BE2C (cell line): ENCODE results near the gene NUAK1.

Experiments used
- DNase-seq: peaks from one replicate; pipeline ENCODE4 v3.0.0-alpha.2; 2020
- H3K27me3 ChIP-seq: fragments of 250-450 bp; sonication (Bioruptor Pico); 2 replicates; pipeline ENCODE4 v1.5.1; 2020; ENCODE audit warnings: mild to moderate bottlenecking
- H3K36me3 ChIP-seq: fragments of 250-450 bp; sonication (Bioruptor Pico); 2 replicates; pipeline ENCODE4 v1.5.1; 2020; ENCODE audit warnings: mild to moderate bottlenecking
- H3K4me1 ChIP-seq: fragments of 250-450 bp; sonication (Bioruptor Pico); 2 replicates; pipeline ENCODE4 v1.5.1; 2020
- H3K4me3 ChIP-seq: 2 replicates; pipeline ENCODE4 v1.5.1; 2011; ENCODE audit warnings: low read depth, low read length
- H3K9me3 ChIP-seq: fragments of 250-450 bp; sonication (Bioruptor Pico); 2 replicates; pipeline ENCODE4 v1.5.1; 2020
- TF ChIP-seq, protein P1 (sequence below): IDR thresholded peaks from 2 replicates; pipeline ENCODE4 v1.5.1; 2012; ENCODE audit warnings: mild to moderate bottlenecking, low read depth, low read length

The NUAK1 gene

GRCh38 chr12:106054049-106054448 is 84.7 kb downstream of the NUAK1 start:
- Histone ChIP-seq H3K4me3 (no peak overlapping the region), H3K9me3 (no peaks in the 10 kb centered on the region), H3K36me3 (no peaks in the 10 kb centered on the region), H3K4me1 (no peaks in the 10 kb centered on the region), H3K27me3 (no peaks in the 10 kb centered on the region)
- DNase-seq: no peak
- TF ChIP-seq, protein P1, sequence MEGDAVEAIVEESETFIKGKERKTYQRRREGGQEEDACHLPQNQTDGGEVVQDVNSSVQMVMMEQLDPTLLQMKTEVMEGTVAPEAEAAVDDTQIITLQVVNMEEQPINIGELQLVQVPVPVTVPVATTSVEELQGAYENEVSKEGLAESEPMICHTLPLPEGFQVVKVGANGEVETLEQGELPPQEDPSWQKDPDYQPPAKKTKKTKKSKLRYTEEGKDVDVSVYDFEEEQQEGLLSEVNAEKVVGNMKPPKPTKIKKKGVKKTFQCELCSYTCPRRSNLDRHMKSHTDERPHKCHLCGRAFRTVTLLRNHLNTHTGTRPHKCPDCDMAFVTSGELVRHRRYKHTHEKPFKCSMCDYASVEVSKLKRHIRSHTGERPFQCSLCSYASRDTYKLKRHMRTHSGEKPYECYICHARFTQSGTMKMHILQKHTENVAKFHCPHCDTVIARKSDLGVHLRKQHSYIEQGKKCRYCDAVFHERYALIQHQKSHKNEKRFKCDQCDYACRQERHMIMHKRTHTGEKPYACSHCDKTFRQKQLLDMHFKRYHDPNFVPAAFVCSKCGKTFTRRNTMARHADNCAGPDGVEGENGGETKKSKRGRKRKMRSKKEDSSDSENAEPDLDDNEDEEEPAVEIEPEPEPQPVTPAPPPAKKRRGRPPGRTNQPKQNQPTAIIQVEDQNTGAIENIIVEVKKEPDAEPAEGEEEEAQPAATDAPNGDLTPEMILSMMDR: no peak

DNA sequence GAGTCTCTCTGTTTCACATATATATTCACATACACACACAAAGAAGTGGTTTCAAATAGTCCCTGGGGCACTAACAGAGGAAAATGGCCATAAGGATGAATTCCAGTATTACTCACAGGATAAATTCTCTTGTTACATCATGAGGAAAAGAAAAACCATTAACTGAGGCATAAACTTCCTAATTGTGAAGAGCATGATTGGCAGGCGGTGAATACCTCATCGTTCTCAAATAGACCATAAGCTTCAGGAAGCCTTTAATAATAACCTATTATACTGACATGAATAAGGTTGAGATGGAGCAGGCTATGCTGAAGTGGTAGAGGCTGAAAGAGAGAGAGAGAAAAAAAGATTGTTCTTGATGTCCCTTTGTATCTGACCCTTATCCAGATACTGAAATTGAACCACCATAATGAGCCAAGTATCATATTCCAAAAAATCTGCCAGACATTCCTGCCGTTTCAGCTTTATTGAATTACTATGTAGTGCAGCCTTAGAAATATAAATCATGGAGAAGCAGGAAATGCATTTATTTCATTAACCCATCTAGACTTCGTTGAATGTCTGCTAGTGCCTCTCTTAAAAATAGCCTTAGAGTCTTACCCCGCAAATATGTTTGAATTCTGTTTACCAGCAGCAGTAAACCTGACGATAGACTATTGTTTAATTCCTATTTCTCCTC is 86.8 kb downstream of the NUAK1 start:
- no peak for DNase-seq
- peaks cover 11% of the 10 kb centered on the region for H3K27me3 ChIP-seq
- TF ChIP-seq, protein P1: no peak
- H3K9me3 ChIP-seq: no peaks in the 10 kb centered on the region
- no peak overlapping the region for H3K4me3 ChIP-seq
- no peaks in the 10 kb centered on the region for H3K36me3 ChIP-seq
- H3K4me1 ChIP-seq: no peaks in the 10 kb centered on the region; the same call in 1 of the 2 replicates

- Histone ChIP-seq H3K27me3 (peaks cover 11% of the 10 kb centered on the region), H3K9me3 (no peaks in the 10 kb centered on the region), H3K36me3 (no peaks in the 10 kb centered on the region), H3K4me3 (no peak overlapping the region), H3K4me1 (peaks cover 2% of the 10 kb centered on the region)
- TF ChIP-seq, protein P1: no peak
- no peak for DNase-seq
Measured at GRCh38 chr12:106049546-106049945, 89.2 kb downstream of the NUAK1 start.

- TF ChIP-seq, protein P1: no peak
Measured at GRCh38 chr12:106049105-106049504, 89.6 kb downstream of the NUAK1 start.

GRCh38 chr12:106048676-106049075 is 90.1 kb downstream of the NUAK1 start:
- no peak overlapping the region for H3K4me3 ChIP-seq
- peaks cover 2% of the 10 kb centered on the region for H3K4me1 ChIP-seq
- H3K36me3 ChIP-seq: no peaks in the 10 kb centered on the region
- H3K27me3 ChIP-seq: peaks cover 11% of the 10 kb centered on the region
- DNase-seq: no peak
- TF ChIP-seq, protein P1: no peak
- no peaks in the 10 kb centered on the region for H3K9me3 ChIP-seq

More at GRCh38 chr12:106049105-106049504, 89.6 kb downstream of the NUAK1 start:
- Histone ChIP-seq H3K9me3 (no peaks in the 10 kb centered on the region), H3K36me3 (no peaks in the 10 kb centered on the region), H3K4me1 (peaks cover 2% of the 10 kb centered on the region), H3K4me3 (no peak overlapping the region), H3K27me3 (peaks cover 11% of the 10 kb centered on the region)
- DNase-seq: peak; percentile 43

GRCh38 chr12:106048016-106048415 is 90.7 kb downstream of the NUAK1 start:
- no peak overlapping the region for H3K4me3 ChIP-seq
- no peaks in the 10 kb centered on the region for H3K36me3 ChIP-seq
- TF ChIP-seq, protein P1: no peak
- peaks cover 2% of the 10 kb centered on the region for H3K4me1 ChIP-seq
- no peaks in the 10 kb centered on the region for H3K9me3 ChIP-seq
- DNase-seq: no peak
- H3K27me3 ChIP-seq: peaks cover 11% of the 10 kb centered on the region
